Measurements from ENCODE around the gene SLC24A3.

Gene SLC24A3

DNA sequence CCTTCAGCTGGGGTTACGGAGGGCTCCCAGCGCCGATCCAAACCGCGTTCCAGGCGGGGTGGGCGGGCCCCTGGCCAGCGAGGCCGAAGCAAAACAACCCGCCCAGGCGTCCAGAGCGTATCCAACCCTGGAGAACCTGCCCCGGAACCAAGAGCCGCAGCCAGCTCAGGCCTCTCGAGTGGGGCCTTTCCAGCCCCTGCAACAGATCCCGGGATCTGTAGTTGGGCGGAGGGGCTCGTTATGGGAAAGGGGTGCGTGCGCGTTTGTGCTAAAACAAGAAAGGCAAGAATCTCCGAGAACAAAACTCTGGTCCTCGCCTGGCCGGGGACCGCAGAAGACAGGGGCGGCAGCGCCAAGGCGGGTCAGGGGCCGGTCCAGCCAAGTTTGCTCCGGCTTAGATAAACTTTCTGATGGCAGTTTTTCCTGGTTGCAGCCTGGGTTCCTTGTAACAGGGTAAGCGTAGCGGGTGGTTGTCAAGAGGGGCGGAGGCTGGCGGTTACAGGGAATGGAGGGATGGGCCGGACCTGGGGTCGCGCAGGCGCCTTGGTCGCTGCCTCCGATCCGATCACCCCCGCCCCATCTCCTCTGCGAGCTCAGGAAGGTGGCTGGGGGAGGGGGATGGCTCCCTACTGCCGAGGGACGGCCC, 545.2 kb downstream of the SLC24A3 start:
- H3K27ac ChIP-seq = peak overlapping the region; percentile 20; the same call in 1 of the 2 replicates
- TF ChIP-seq, protein P1, sequence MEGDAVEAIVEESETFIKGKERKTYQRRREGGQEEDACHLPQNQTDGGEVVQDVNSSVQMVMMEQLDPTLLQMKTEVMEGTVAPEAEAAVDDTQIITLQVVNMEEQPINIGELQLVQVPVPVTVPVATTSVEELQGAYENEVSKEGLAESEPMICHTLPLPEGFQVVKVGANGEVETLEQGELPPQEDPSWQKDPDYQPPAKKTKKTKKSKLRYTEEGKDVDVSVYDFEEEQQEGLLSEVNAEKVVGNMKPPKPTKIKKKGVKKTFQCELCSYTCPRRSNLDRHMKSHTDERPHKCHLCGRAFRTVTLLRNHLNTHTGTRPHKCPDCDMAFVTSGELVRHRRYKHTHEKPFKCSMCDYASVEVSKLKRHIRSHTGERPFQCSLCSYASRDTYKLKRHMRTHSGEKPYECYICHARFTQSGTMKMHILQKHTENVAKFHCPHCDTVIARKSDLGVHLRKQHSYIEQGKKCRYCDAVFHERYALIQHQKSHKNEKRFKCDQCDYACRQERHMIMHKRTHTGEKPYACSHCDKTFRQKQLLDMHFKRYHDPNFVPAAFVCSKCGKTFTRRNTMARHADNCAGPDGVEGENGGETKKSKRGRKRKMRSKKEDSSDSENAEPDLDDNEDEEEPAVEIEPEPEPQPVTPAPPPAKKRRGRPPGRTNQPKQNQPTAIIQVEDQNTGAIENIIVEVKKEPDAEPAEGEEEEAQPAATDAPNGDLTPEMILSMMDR (IDR thresholded peaks at IDR 0.05) = no peak
- no peak for TF ChIP-seq ZFX (IDR thresholded peaks at IDR 0.05; ENCODE audit: borderline replicate concordance)

DNA sequence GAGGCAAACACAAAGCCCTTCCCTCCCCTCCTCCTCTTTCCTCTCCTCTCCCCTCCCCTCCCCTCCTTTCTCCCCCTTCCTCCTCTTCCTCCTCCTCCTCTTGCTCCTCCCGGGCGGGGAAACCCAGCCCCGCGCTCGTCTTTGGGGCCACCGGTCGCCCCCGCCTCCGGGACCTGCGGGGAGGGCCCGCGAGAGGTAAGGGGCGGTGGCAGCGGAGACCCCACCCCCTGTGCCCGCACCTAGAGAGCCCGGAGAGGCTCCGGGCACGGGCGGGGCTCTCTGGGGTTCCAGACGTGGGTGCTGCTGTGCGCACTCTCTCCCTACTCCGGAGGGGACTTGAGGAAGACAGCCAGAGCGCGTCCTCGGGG, 545.7 kb downstream of the SLC24A3 start, which contains the start of gene RIN2:
Gene RIN2, plus strand, starts transcription at position 126 of the 368 bp plus-strand sequence. CDS start 131,344 bp downstream, outside the sequence.
- peak within 1 kb of the TSS; percentile 20; the same call in 1 of the 2 replicates for H3K27ac ChIP-seq
- TF ChIP-seq, protein P1 (IDR thresholded peaks at IDR 0.05) = no peak
- TF ChIP-seq ZFX (IDR thresholded peaks at IDR 0.05; ENCODE audit: borderline replicate concordance) = no peak

GRCh38 chr20:19758501-19759331, 546.3 kb downstream of the SLC24A3 start:
- TF ChIP-seq ZFX (IDR thresholded peaks at IDR 0.05; ENCODE audit: borderline replicate concordance) = no peak
- TF ChIP-seq, protein P1 (IDR thresholded peaks at IDR 0.05) = no peak
- no peak overlapping the region for H3K27ac ChIP-seq

- no peak overlapping the region for H3K27ac ChIP-seq
- TF ChIP-seq, protein P1 (IDR thresholded peaks at IDR 0.05) = no peak
Measured at GRCh38 chr20:19760371-19760721, 547.9 kb downstream of the SLC24A3 start.

DNA sequence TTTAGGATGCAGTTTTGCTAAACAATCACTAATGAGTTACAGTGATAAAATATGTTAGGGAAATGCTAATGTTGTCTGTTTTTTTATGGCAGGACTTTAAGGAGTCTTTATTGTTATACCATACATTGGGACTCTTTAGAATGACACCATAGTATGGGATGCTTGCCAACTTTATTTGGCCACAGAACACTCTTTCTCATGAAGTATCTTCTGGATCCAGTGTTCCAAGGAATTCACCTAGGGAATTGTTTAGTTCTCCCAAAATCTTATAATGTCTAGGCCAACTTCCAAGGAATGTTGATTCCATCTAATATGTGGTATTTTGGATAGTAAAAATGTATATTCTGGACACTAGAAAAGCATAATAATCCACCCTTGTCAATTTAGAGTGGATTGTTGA, 548.9 kb downstream of the SLC24A3 start:
- no peak for TF ChIP-seq ZFX (IDR thresholded peaks at IDR 0.05; ENCODE audit: borderline replicate concordance)
- TF ChIP-seq, protein P1 (IDR thresholded peaks at IDR 0.05) = no peak
- no peak overlapping the region for H3K27ac ChIP-seq

DNA sequence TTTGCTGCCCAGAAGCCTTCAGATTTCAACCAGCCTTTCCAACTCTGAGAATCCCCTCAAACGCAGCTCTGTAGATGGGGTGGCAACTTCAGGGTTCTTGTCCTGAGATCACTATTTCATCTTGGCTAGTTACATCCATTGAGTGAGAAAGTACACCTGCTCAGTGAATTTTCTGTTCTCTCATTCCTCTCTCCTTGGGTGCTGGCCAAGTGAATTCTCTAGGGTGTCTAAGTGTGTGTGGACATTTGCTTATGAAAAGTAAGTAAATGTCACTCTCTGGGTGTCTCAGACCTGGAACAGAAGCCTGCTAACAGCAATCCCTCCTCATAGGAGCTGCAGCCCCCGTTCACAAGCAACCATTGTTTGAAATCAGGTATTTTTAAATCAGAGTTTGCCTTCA, 549.4 kb downstream of the SLC24A3 start:
- TF ChIP-seq, protein P1 (IDR thresholded peaks at IDR 0.05) = no peak
- no peak for TF ChIP-seq ZFX (IDR thresholded peaks at IDR 0.05; ENCODE audit: borderline replicate concordance)
- H3K27ac ChIP-seq = no peak overlapping the region

- TF ChIP-seq, protein P1 (IDR thresholded peaks at IDR 0.05) = no peak
- no peak for TF ChIP-seq ZFX (IDR thresholded peaks at IDR 0.05; ENCODE audit: borderline replicate concordance)
- no peak overlapping the region for H3K27ac ChIP-seq
Measured at GRCh38 chr20:19764207-19764606, 551.8 kb downstream of the SLC24A3 start.
